Measurements from ENCODE around the gene TCOF1.

The TCOF1 gene

GRCh38 chr5:150323092-150323491 is 34.4 kb upstream of the TCOF1 start:
- DNase-seq, result no peak

GRCh38 chr5:150323819-150324218 is 33.7 kb upstream of the TCOF1 start:
- DNase-seq, result no peak

DNA sequence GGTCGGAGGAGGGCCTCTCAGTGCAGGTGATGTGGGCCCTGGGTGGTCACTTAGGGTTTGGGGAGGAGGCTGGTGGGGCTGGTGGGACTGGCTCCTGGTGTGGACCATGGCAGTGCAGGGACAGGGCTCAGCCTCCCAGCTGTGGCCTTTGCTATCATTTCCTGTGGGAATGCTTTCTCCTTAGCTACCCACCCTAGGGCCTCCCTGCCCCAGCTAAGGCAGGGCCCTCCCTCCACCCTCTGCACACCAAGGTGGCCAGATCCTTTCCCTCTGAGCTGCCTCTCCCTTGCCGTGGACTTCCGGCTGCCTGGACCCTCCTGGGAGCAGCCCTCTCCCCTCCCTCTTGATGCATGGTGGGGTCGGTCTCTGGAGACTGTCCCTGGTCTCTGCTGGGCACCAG is 32.1 kb upstream of the TCOF1 start:
- no peak for DNase-seq

GRCh38 chr5:150326707-150327106 is 30.8 kb upstream of the TCOF1 start:
- DNase-seq, result no peak

DNA sequence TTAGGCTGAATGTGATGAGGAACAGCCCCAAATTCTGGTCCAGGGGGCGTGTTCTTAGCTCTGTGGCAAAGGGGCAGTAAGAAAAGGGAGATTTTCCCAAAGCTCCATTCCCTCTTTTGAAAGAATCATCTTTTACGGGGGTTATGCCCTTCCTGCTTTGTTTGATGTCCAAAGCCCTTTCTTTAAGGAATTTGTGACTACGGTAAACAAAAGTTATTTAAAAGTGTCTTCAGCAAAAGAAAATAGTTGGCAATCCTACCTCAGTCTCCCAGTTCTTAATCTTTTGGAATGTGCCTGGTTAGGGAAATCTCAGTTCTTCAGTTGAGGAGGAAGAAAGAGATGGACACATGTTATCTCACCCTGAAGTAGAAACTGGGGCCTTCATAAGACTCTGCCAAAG is 30.4 kb upstream of the TCOF1 start:
- DNase-seq, result no peak

GRCh38 chr5:150328515-150328914 is 29.0 kb upstream of the TCOF1 start:
- DNase-seq, result no peak

DNA sequence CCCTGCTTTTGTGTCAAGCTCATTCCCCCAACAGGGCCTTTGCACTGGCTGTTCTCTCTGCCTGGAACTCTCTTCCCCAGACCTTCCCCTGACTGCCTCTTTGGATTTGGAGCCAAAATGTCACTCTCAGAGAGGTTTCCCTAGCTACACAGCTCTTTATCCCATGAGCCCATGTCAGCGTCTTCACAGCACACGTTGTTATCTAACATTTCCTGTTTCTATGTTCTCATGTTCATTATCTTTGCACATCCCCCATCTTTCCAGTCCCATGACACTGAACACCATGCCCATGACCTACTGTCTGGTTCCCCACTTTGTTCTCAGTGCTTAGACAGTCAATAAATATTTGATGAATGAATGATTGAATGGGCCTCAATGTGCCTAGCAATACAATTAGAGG is 28.5 kb upstream of the TCOF1 start:
- no peak for DNase-seq

- no peak for DNase-seq
These were observed 27.3 kb upstream of the TCOF1 start for GRCh38 chr5:150329881-150330876.

GRCh38 chr5:150333400-150333799 is 24.1 kb upstream of the TCOF1 start:
- DNase-seq, result no peak

GRCh38 chr5:150335778-150336177 is 21.7 kb upstream of the TCOF1 start:
- DNase-seq, result no peak

GRCh38 chr5:150338546-150338945 is 19.0 kb upstream of the TCOF1 start:
- no peak for DNase-seq

GRCh38 chr5:150339165-150339564 is 18.3 kb upstream of the TCOF1 start:
- DNase-seq, result no peak

- no peak for DNase-seq
These were observed 17.7 kb upstream of the TCOF1 start for GRCh38 chr5:150339841-150340240.

DNA sequence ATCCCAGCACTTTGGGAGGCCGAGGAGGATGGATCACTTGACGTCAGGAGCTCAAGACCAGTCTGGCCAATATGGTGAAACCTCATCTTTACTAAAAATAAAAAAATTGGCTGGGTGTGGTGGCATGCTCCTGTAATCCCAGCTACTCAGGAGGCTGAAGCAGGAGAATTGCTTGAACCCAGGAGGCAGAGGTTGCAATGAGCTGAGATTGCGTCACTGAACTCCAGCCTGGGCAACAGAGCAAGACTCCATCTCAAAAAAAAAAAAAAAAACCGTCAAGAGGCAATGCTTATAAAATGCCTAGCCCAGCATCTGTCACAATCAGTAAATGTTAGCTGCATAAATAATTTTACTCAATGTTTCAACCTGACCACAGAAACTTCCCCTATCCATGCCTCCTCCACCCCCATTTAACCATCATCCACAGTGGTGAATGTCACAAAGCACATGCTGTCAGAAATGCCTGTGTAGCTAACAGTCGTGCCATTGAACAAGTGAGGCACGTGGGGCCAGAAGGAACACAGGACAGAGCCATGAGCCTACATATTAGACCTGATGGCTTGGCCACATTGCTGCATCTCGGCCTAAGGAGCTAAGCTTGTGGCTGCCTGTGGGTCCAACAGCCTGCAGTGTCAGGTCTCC is 16.8 kb upstream of the TCOF1 start:
- no peak for DNase-seq

DNA sequence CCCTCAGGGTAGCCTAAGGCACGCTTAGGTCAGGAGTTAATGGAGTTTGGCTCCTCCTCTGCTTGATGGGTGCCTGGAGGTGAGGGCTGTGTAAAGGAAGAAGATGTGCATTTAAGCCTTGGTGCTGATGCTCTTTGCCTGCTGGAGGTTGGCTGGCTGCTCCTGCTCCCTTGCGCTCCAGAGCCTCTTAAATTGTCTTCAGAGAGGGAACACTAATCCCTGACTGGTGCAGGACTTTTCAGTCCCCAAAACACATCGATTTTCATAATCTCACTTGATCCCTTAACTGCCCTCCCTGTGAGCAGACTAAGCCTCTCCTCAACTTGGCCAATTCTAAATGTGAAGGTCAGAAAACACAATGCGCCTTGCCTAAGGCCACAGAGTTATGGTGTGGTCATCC is 16.2 kb upstream of the TCOF1 start:
- no peak for DNase-seq

DNA sequence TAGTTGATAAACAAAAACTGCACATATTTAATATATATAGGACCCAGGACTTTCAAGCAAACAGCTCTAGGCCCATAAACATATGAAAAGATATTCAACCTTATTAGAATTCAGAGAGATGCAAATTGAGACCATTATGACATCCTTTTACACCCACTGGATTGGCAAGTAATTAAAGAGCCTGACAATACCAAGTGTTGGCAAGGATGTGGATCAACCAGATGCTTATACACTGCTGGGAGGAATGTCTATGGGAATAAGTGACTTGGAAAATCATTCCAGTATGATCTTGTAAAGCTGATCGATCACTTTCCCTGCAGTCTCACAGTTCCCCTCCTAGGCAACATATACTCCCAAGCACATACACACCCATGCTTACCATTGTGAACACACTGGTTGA is 15.5 kb upstream of the TCOF1 start:
- no peak for DNase-seq

GRCh38 chr5:150342583-150342982 is 14.9 kb upstream of the TCOF1 start:
- no peak for DNase-seq

DNA sequence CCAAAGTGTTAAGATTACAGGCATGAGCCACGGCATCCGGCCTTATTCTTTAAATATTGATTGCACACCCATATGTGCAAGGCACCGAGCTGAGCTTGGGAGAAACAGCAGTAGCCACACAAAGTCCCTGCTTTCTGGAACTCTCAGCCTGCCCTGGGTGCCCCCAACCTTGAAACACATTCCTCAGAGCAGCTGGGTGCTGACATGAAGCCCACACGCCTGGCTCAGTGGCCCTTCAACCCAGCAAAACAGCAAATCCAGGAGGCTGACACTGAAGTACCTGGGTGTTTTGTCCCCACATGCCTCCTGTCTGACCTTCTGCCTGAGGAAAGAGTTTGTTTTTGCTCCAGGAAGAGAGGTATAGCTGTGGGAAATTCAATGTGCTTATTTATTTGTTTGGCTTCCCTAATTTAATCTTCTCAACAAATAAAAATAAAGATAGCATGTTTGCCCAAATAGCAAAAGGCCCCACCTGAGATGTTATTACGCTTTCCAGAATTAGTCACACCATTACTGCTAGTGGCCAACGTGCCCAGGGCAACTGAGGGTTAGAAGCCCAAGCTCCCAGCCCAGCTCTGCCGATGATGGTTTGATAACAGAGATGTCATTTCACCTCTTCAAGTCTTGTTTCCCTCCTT is 13.4 kb upstream of the TCOF1 start:
- DNase-seq, result no peak

DNA sequence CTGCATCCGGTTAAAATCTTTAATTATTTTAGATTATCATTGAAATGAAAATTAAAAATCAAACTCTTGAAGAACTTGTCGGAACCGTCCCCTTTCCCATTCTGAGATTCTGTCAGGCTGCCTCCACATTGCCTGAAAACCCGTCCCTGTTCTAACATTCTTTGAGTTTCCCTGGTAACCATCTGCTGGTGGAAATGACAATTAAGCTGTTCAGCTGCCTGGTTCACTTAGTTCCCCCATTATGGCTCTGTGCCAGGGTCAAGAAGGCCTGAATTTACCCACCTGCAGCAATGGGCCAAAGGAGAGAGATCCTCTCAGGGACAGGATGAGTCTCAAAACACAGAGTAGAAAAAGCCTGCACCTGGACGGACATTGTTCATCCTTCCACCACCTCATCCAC is 11.8 kb upstream of the TCOF1 start:
- DNase-seq, result no peak

GRCh38 chr5:150346592-150346991 is 10.9 kb upstream of the TCOF1 start:
- DNase-seq, result no peak

DNA sequence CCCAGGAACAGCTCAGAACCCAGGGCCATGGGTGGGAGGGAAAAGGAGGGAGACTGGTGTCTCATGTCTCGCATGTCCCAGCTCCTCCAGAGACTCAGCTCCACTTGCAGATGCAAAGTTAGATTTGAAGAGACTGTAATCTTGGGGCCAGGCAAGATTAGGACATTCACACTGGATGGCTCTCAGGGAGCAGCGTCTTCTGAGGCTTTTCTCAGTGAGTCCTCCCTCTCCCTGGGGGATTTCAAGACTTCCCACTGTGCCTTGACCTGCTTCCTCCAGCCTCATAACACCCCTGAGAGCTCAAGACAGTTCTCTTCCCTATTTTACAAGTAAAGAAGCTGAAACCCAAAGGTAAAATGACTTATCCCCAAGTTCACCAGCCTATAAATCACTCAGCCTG is 10.5 kb upstream of the TCOF1 start:
- DNase-seq, result no peak

GRCh38 chr5:150347451-150347850 is 10.0 kb upstream of the TCOF1 start:
- DNase-seq, result no peak

GRCh38 chr5:150349681-150350275 is 7.7 kb upstream of the TCOF1 start:
- no peak for DNase-seq

Data from CD4-positive, alpha-beta T cell treated with Interleukin-6 for 4 hours (primary cell).